ENCODE results near the gene TNFAIP3.

GRCh38 chr6:137873273-137873762, 6.3 kb downstream of the TNFAIP3 start:
- no peak for TF ChIP-seq CTCF (IDR thresholded peaks at IDR 0.05; ENCODE audit: insufficient read depth, low read length)
- TF ChIP-seq SPI1 (IDR thresholded peaks at IDR 0.05; ENCODE audit: borderline replicate concordance, low read depth), result no peak

Measured in HL-60 (cell line).